HepG2 (cell line): Measurements from ENCODE around the gene MBD3. TPM values are rescaled to one million over a fixed set of nuclear protein-coding genes. Genes with fewer than 3 reads are reported as not detected.

Experiments used
- ARNT2 ChIP-seq: sonication (generic); formaldehyde crosslinking; IDR thresholded peaks from 2 replicates; pipeline ENCODE4 v1.8.0; 2022; ENCODE audit warnings: mild to moderate bottlenecking, low read depth, missing genetic modification reagents, moderate library complexity
- ATRX ChIP-seq: sonication (generic); formaldehyde crosslinking; IDR thresholded peaks from 2 replicates; pipeline ENCODE4 v1.4.0; 2020; ENCODE audit warnings: missing genetic modification reagents, borderline replicate concordance
- ERF ChIP-seq: IDR thresholded peaks from 2 replicates; pipeline ENCODE4 v1.6.1; 2018; ENCODE audit warnings: missing biosample characterization, missing genetic modification reagents
- HIC2 ChIP-seq: sonication (generic); formaldehyde crosslinking; IDR thresholded peaks from 2 replicates; pipeline ENCODE4 v1.9.0; 2022; ENCODE audit warnings: low read depth, missing genetic modification reagents
- ISL2 ChIP-seq: sonication (generic); formaldehyde crosslinking; IDR thresholded peaks from 2 replicates; pipeline ENCODE4 v1.5.0; 2020; ENCODE audit warnings: missing genetic modification reagents
- KDM2A ChIP-seq: sonication (generic); formaldehyde crosslinking; IDR thresholded peaks from 2 replicates; pipeline ENCODE4 v1.4.0; 2020; ENCODE audit warnings: low read depth, missing genetic modification reagents, borderline replicate concordance
- NFKB2 ChIP-seq: sonication (generic); formaldehyde crosslinking; IDR thresholded peaks from 2 replicates; pipeline ENCODE4 v1.4.0; 2020; ENCODE audit warnings: missing genetic modification reagents, borderline replicate concordance
- RFXANK ChIP-seq: IDR thresholded peaks from 2 replicates; pipeline ENCODE4 v1.6.1; 2016
- RORA ChIP-seq: sonication (generic); formaldehyde crosslinking; IDR thresholded peaks from 2 replicates; pipeline ENCODE4 v1.5.0; 2020; ENCODE audit warnings: mild to moderate bottlenecking, missing genetic modification reagents, moderate library complexity
- RXRB ChIP-seq: IDR thresholded peaks from 2 replicates; pipeline ENCODE4 v1.6.1; 2016; ENCODE audit warnings: borderline replicate concordance, missing genetic modification reagents, missing compliant biosample characterization
- SETDB1 ChIP-seq: sonication (generic); formaldehyde crosslinking; IDR thresholded peaks from 2 replicates; pipeline ENCODE4 v1.5.1; 2020; ENCODE audit warnings: missing genetic modification reagents, mild to moderate bottlenecking, borderline replicate concordance
- ZBTB4 ChIP-seq: sonication (generic); formaldehyde crosslinking; IDR thresholded peaks from 2 replicates; pipeline ENCODE4 v1.4.0; 2020; ENCODE audit warnings: missing genetic modification reagents, mild to moderate bottlenecking, borderline replicate concordance
- ZMAT3 ChIP-seq: sonication (generic); formaldehyde crosslinking; conservative IDR thresholded peaks from 2 replicates; pipeline ENCODE4 v1.7.0; 2021; ENCODE audit warnings: missing genetic modification reagents
- ZNF260 ChIP-seq: sonication (generic); formaldehyde crosslinking; IDR thresholded peaks from 2 replicates; pipeline ENCODE4 v1.4.0; 2020; ENCODE audit warnings: missing genetic modification reagents, low read depth, mild to moderate bottlenecking, borderline replicate concordance
- ZNF547 ChIP-seq: sonication (generic); formaldehyde crosslinking; IDR thresholded peaks from 2 replicates; pipeline ENCODE4 v1.5.1; 2020; ENCODE audit warnings: mild to moderate bottlenecking, missing genetic modification reagents
- ZNF557 ChIP-seq: sonication (generic); formaldehyde crosslinking; IDR thresholded peaks from 2 replicates; pipeline ENCODE4 v1.4.0; 2020; ENCODE audit warnings: missing genetic modification reagents
- ZNF776 ChIP-seq: sonication (generic); formaldehyde crosslinking; IDR thresholded peaks from 2 replicates; pipeline ENCODE4 v1.4.0; 2020; ENCODE audit warnings: mild to moderate bottlenecking, missing genetic modification reagents
- ZZZ3 ChIP-seq: sonication (generic); formaldehyde crosslinking; IDR thresholded peaks from 2 replicates; pipeline ENCODE4 v1.4.0; 2020; ENCODE audit warnings: missing genetic modification reagents, mild to moderate bottlenecking, borderline replicate concordance
- polyA plus RNA-seq, 8 experiments: library from polyadenylated mRNA; depleted of rRNA in 3 of 8; stranded (reverse) in 7 of 8; unstranded in 1 of 8; fragments of >200 nt; fragmentation: Illumina TruSeq in 4 of 8; extraction: Trizol in 4 of 8; gene quantifications; 2 replicates each; pipeline versions ENCODE4 v1.2.1 to v1.2.3, GENCODE V29; 2011 to 2016; ENCODE audit warnings: low read depth in 4 of 8, missing spikeins in 1 of 8, mixed read lengths in 1 of 8; ENCODE audit not compliant: insufficient read depth in 1 of 8
- total RNA-seq, 5 experiments: library from RNA; depleted of rRNA; stranded (reverse); fragments of >200 nt; fragmentation: Illumina TruSeq; extraction: Trizol; gene quantifications; 2 replicates each; pipeline ENCODE4 v1.2.3, GENCODE V29; 2016; ENCODE audit warnings: low read depth in 1 of 5
- TF ChIP-seq, protein P1 (sequence below): sonication (generic); formaldehyde crosslinking; IDR thresholded peaks from 2 replicates; pipeline ENCODE4 v1.9.0; 2022; ENCODE audit warnings: missing genetic modification reagents, mild to moderate bottlenecking, borderline replicate concordance
- TF ChIP-seq, protein P2 (sequence below): sonication (generic); formaldehyde crosslinking; IDR thresholded peaks from 2 replicates; pipeline ENCODE4 v1.4.0; 2020; ENCODE audit warnings: missing genetic modification reagents, mild to moderate bottlenecking, borderline replicate concordance

MBD3 gene
- total and polyA plus RNA-seq, 2 of the 13 experiments (the other 11 are each of a cell fraction or from before 2014, with no cell fraction given) = 21.2 to 76.9 TPM

DNA sequence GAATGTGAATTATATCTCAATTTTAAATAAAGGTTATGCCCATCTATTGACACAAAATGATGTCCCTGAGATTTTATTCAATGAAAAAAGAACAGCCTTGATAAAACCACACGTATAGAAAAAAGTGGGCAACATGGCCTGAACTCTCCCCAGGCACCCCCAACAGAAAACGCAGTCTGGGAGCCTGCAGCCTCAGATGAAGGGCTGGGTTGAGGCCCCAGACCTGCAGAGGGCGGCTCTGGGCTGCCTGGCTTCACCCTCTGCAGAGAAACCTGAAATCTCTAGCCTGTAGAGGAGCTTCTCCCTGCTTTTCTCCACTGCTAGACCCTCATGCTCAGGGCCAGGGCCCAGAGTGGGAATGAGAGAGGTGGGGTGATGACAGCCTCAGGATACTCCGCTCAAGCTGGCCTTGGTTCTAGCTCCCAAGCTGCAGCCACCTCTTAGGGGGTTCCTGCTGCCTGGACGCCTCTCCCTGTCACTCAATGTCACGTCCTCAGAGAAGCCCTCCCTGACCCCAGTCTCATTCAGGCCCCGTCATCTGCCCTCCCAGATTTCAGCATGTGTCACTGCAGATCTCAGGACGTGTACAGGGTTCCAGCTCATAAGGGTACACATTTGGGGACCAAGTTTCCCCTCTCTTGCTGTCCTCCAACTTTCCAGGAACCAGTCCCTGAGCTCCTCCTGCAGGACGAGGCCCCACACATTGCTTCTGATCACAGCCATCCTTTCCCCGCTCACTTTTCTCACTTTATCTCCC is 1.8 kb downstream of the MBD3 start (continued):
- no peak for TF ChIP-seq ARNT2 (CRISPR knock-in tag)
- no peak for TF ChIP-seq ERF (CRISPR knock-in tag)
- no peak for TF ChIP-seq ZNF547
- TF ChIP-seq ISL2 (CRISPR knock-in tag) = no peak; the same call in 1 of the 2 replicates
- TF ChIP-seq, protein P1, sequence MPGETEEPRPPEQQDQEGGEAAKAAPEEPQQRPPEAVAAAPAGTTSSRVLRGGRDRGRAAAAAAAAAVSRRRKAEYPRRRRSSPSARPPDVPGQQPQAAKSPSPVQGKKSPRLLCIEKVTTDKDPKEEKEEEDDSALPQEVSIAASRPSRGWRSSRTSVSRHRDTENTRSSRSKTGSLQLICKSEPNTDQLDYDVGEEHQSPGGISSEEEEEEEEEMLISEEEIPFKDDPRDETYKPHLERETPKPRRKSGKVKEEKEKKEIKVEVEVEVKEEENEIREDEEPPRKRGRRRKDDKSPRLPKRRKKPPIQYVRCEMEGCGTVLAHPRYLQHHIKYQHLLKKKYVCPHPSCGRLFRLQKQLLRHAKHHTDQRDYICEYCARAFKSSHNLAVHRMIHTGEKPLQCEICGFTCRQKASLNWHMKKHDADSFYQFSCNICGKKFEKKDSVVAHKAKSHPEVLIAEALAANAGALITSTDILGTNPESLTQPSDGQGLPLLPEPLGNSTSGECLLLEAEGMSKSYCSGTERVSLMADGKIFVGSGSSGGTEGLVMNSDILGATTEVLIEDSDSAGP (CRISPR knock-in tag) = peak; percentile 59; the same call in 1 of the 2 replicates
- TF ChIP-seq ZZZ3 = no peak
- no peak; the same call in none of the 2 replicates for TF ChIP-seq KDM2A
- no peak for TF ChIP-seq SETDB1 (CRISPR knock-in tag)
- TF ChIP-seq ZBTB4 (CRISPR knock-in tag) = no peak
- TF ChIP-seq NFKB2 (CRISPR knock-in tag) = no peak
- peak; percentile 68; the same call in 1 of the 2 replicates for TF ChIP-seq ZNF776 (CRISPR knock-in tag)
- TF ChIP-seq ZNF260 = no peak
- TF ChIP-seq ZNF557 (CRISPR knock-in tag) = no peak
- no peak for TF ChIP-seq ATRX (CRISPR knock-in tag)
- TF ChIP-seq RXRB = no peak
- no peak; the same call in 1 of the 2 replicates for TF ChIP-seq ZMAT3 (CRISPR knock-in tag)
- TF ChIP-seq RFXANK = no peak
- TF ChIP-seq HIC2 = no peak
- TF ChIP-seq, protein P2, sequence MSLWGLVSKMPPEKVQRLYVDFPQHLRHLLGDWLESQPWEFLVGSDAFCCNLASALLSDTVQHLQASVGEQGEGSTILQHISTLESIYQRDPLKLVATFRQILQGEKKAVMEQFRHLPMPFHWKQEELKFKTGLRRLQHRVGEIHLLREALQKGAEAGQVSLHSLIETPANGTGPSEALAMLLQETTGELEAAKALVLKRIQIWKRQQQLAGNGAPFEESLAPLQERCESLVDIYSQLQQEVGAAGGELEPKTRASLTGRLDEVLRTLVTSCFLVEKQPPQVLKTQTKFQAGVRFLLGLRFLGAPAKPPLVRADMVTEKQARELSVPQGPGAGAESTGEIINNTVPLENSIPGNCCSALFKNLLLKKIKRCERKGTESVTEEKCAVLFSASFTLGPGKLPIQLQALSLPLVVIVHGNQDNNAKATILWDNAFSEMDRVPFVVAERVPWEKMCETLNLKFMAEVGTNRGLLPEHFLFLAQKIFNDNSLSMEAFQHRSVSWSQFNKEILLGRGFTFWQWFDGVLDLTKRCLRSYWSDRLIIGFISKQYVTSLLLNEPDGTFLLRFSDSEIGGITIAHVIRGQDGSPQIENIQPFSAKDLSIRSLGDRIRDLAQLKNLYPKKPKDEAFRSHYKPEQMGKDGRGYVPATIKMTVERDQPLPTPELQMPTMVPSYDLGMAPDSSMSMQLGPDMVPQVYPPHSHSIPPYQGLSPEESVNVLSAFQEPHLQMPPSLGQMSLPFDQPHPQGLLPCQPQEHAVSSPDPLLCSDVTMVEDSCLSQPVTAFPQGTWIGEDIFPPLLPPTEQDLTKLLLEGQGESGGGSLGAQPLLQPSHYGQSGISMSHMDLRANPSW (CRISPR knock-in tag) = no peak
- TF ChIP-seq RORA (CRISPR knock-in tag) = no peak
